ENCODE data around the gene PTPRJ. TPM values are rescaled to one million over a fixed set of nuclear protein-coding genes. Genes with fewer than 3 reads are reported as not detected.

PTPRJ gene
- total RNA-seq, 2 donors from 2014 or later, result 23.6 to 26.5 TPM

GRCh38 chr11:48081151-48082010, 101.0 kb downstream of the PTPRJ start:
- H3K9me3 Mint-ChIP-seq, result peaks cover 0 to 8% of the 10 kb centered on the region in 2 donors
- H3K36me3 Mint-ChIP-seq, result peaks cover 0 to 24% of the 10 kb centered on the region in 2 donors
- DNase-seq (ENCODE audit: low spot score in 2 of 2) (peak; percentile 31 to 66), ATAC-seq (peak; percentile 85 to 96)
- peak overlapping the region; percentile 73 to 77 for H3K27ac Mint-ChIP-seq

GRCh38 chr11:48082771-48083170, 102.4 kb downstream of the PTPRJ start:
- H3K27ac Mint-ChIP-seq, result no peak overlapping the region

GRCh38 chr11:48083421-48083820, 103.1 kb downstream of the PTPRJ start:
- Mint-ChIP-seq H3K27ac (no peak overlapping the region), H3K36me3 (peaks cover 0 to 18% of the 10 kb centered on the region in 2 donors), H3K9me3 (peaks cover 0 to 4% of the 10 kb centered on the region in 2 donors)
- no peak for DNase-seq (ENCODE audit: low spot score in 2 of 2)
- ATAC-seq, result no peak

More at GRCh38 chr11:48082771-48083170, 102.4 kb downstream of the PTPRJ start:
- DNase-seq (ENCODE audit: low spot score in 2 of 2) (no peak), ATAC-seq (no peak)
- H3K9me3 Mint-ChIP-seq, result peaks cover 0 to 4% of the 10 kb centered on the region in 2 donors
- peaks cover 0 to 19% of the 10 kb centered on the region in 2 donors for H3K36me3 Mint-ChIP-seq

GRCh38 chr11:48085688-48086087, 105.3 kb downstream of the PTPRJ start:
- H3K9me3 Mint-ChIP-seq, result peaks cover 0 to 4% of the 10 kb centered on the region in 2 donors
- ATAC-seq, result no peak
- DNase-seq (ENCODE audit: low spot score in 2 of 2), result no peak
- peaks cover 0 to 18% of the 10 kb centered on the region in 2 donors for H3K36me3 Mint-ChIP-seq
- no peak overlapping the region for H3K27ac Mint-ChIP-seq

- ATAC-seq (no peak), DNase-seq (ENCODE audit: low spot score in 2 of 2) (no peak)
- peaks cover 0 to 13% of the 10 kb centered on the region in 2 donors for H3K36me3 Mint-ChIP-seq
- H3K9me3 Mint-ChIP-seq, result peaks cover 0 to 4% of the 10 kb centered on the region in 2 donors
- no peak overlapping the region for H3K27ac Mint-ChIP-seq
Measured at GRCh38 chr11:48087422-48087821, 107.1 kb downstream of the PTPRJ start.

GRCh38 chr11:48087974-48088681, 107.8 kb downstream of the PTPRJ start:
- Mint-ChIP-seq H3K27ac (no peak overlapping the region), H3K36me3 (peaks cover 0 to 9% of the 10 kb centered on the region in 2 donors), H3K9me3 (peaks cover 0 to 4% of the 10 kb centered on the region in 2 donors)
- no peak for DNase-seq (ENCODE audit: low spot score in 2 of 2)
- no peak for ATAC-seq

- no peak overlapping the region for H3K27ac Mint-ChIP-seq
- peaks cover 0 to 4% of the 10 kb centered on the region in 2 donors for H3K9me3 Mint-ChIP-seq
- DNase-seq (ENCODE audit: low spot score in 2 of 2) (no peak), ATAC-seq (no peak)
- H3K36me3 Mint-ChIP-seq, result peaks cover 0 to 6% of the 10 kb centered on the region in 2 donors
Measured at GRCh38 chr11:48088682-48089050, 108.3 kb downstream of the PTPRJ start.

- H3K36me3 Mint-ChIP-seq, result peaks cover 0 to 3% of the 10 kb centered on the region in 2 donors
- ATAC-seq (peak in 1 of 2 donors; percentile 7), DNase-seq (ENCODE audit: low spot score in 2 of 2) (no peak)
- no peak overlapping the region for H3K27ac Mint-ChIP-seq
- no peaks in the 10 kb centered on the region for H3K9me3 Mint-ChIP-seq
Measured at GRCh38 chr11:48090174-48090573, 109.8 kb downstream of the PTPRJ start.

- ATAC-seq (no peak), DNase-seq (ENCODE audit: low spot score in 2 of 2) (no peak)
- Mint-ChIP-seq H3K27ac (peak overlapping the region in 1 of 2 donors; percentile 66), H3K36me3 (peaks cover 0 to 6% of the 10 kb centered on the region in 2 donors), H3K9me3 (no peaks in the 10 kb centered on the region)
Measured at GRCh38 chr11:48091426-48092102, 111.2 kb downstream of the PTPRJ start.

GRCh38 chr11:48093323-48093722, 113.0 kb downstream of the PTPRJ start:
- no peak overlapping the region for H3K27ac Mint-ChIP-seq
- ATAC-seq (no peak), DNase-seq (ENCODE audit: low spot score in 2 of 2) (no peak)
- H3K36me3 Mint-ChIP-seq, result peaks cover 0 to 6% of the 10 kb centered on the region in 2 donors
- H3K9me3 Mint-ChIP-seq, result no peaks in the 10 kb centered on the region

- DNase-seq (ENCODE audit: low spot score in 2 of 2), result no peak
- no peak for ATAC-seq
- H3K36me3 Mint-ChIP-seq, result peaks cover 0 to 6% of the 10 kb centered on the region in 2 donors
- H3K9me3 Mint-ChIP-seq, result no peaks in the 10 kb centered on the region
- H3K27ac Mint-ChIP-seq, result no peak overlapping the region
Measured at GRCh38 chr11:48093795-48094642, 113.7 kb downstream of the PTPRJ start.

GRCh38 chr11:48094643-48095339, 114.4 kb downstream of the PTPRJ start:
- no peak for ATAC-seq
- no peaks in the 10 kb centered on the region for H3K9me3 Mint-ChIP-seq
- peaks cover 0 to 6% of the 10 kb centered on the region in 2 donors for H3K36me3 Mint-ChIP-seq
- peak overlapping the region in 1 of 2 donors; percentile 68 for H3K27ac Mint-ChIP-seq
- DNase-seq (ENCODE audit: low spot score in 2 of 2), result no peak

GRCh38 chr11:48095779-48096470, 115.6 kb downstream of the PTPRJ start:
- no peaks in the 10 kb centered on the region for H3K9me3 Mint-ChIP-seq
- DNase-seq (ENCODE audit: low spot score in 2 of 2) (no peak), ATAC-seq (peak; percentile 48 to 70)
- H3K27ac Mint-ChIP-seq, result peak overlapping the region; percentile 80 to 95
- H3K36me3 Mint-ChIP-seq, result peaks cover 0 to 6% of the 10 kb centered on the region in 2 donors

GRCh38 chr11:48096588-48097525, 116.5 kb downstream of the PTPRJ start:
- H3K36me3 Mint-ChIP-seq, result peaks cover 0 to 6% of the 10 kb centered on the region in 2 donors
- no peak for DNase-seq (ENCODE audit: low spot score in 2 of 2)
- no peaks in the 10 kb centered on the region for H3K9me3 Mint-ChIP-seq
- peak overlapping the region; percentile 80 to 95 for H3K27ac Mint-ChIP-seq
- ATAC-seq, result peak; percentile 73 to 76
